B cell (primary cell): Measurements from ENCODE around the gene ATXN7. TPM values are rescaled to one million over a fixed set of nuclear protein-coding genes. Genes with fewer than 3 reads are reported as not detected.

ENCODE experiments used
- ATAC-seq: fragments of 200-7000 bp; cut with Tn5 transposase; one replicate; pipeline ENCODE4 v1.10.0; 2021; ENCODE audit warnings: low read depth, mild to moderate bottlenecking, moderate number of reproducible peaks, moderate library complexity
- CTCF ChIA-PET: fragments of 350-600 bp; sonication (Branson Sonifier 250); formaldehyde crosslinking; loops from one replicate; lab custom pipeline; 2021; ENCODE audit warnings: antibody characterized with exemption, inconsistent platforms; lab: Charles Lee
- POLR2A ChIA-PET: fragments of 350-600 bp; sonication (Branson Sonifier 250); formaldehyde crosslinking; loops from one replicate; lab custom pipeline; 2021; ENCODE audit warnings: antibody characterized with exemption; lab: Charles Lee
- DNase-seq: peaks from one replicate; pipeline ENCODE4 v3.0.0; 2013
- H2AFZ ChIP-seq: 2 replicates; pipeline ENCODE4 v1.6.1; 2012; ENCODE audit warnings: mild to moderate bottlenecking, low read depth, low read length; ENCODE audit not compliant: insufficient read depth, poor library complexity, severe bottlenecking
- H3K27ac ChIP-seq, 2 donors: 1 replicate in 1 of 2; 2 replicates in 1 of 2; pipeline ENCODE4 v1.5.1; 2012 to 2013; ENCODE audit warnings: low read length in 2 of 2, mild to moderate bottlenecking in 2 of 2, moderate library complexity in 1 of 2
- H3K27me3 ChIP-seq, 4 experiments: fragments of 200-600 bp in 1 of 4; sonication (generic) in 1 of 4; replicated peaks in 1 of 4; 1 replicate in 2 of 4; 2 replicates in 2 of 4; pipeline versions ENCODE4 v1.6.1 to v1.7.0; 2013 to 2016; ENCODE audit warnings: low read length in 3 of 4, mild to moderate bottlenecking in 2 of 4, mixed read lengths in 1 of 4, moderate library complexity in 1 of 4; ENCODE audit not compliant: insufficient read depth in 4 of 4, control insufficient read depth in 3 of 4; ENCODE audit errors: control extremely low read depth in 1 of 4
- H3K36me3 ChIP-seq, 2 experiments: replicated peaks in 1 of 2; 1 replicate in 1 of 2; 2 replicates in 1 of 2; pipeline versions ENCODE4 v1.6.1 to v1.7.1; 2013; ENCODE audit warnings: low read length in 1 of 2; ENCODE audit not compliant: insufficient read depth in 2 of 2, control insufficient read depth in 1 of 2; ENCODE audit errors: control extremely low read depth in 1 of 2, extremely low read depth in 1 of 2
- H3K4me1 ChIP-seq, 2 donors: fragments of 200-600 bp in 1 of 2; sonication (generic) in 1 of 2; 1 replicate in 1 of 2; 2 replicates in 1 of 2; pipeline versions ENCODE4 v1.5.1 to v1.6.1; 2013 to 2017; ENCODE audit warnings: low read length in 2 of 2; ENCODE audit not compliant: control insufficient read depth in 2 of 2, insufficient read depth in 2 of 2
- H3K4me2 ChIP-seq: replicated peaks from 2 replicates; pipeline ENCODE3; 2012; ENCODE audit warnings: mild to moderate bottlenecking, low read depth, low read length; ENCODE audit not compliant: poor library complexity, severe bottlenecking
- H3K4me3 ChIP-seq, 5 experiments: fragments of 200-600 bp in 1 of 5; sonication (generic) in 1 of 5; 1 replicate in 3 of 5; 2 replicates in 2 of 5; pipeline versions ENCODE4 v1.5.1 to v1.7.0; 2011 to 2016; ENCODE audit warnings: low read length in 4 of 5, mild to moderate bottlenecking in 4 of 5, low read depth in 2 of 5, control low read depth in 1 of 5, moderate library complexity in 1 of 5; ENCODE audit not compliant: insufficient read depth in 1 of 5; ENCODE audit errors: control extremely low read depth in 1 of 5, extremely low read depth in 1 of 5
- H3K79me2 ChIP-seq: fragments of 200-600 bp; sonication (generic); one replicate; pipeline ENCODE4 v1.6.0; 2016; ENCODE audit warnings: low read length; ENCODE audit not compliant: control insufficient read depth, insufficient read depth
- H3K9ac ChIP-seq: fragments of 200-600 bp; sonication (generic); 2 replicates; pipeline ENCODE4 v1.6.1; 2017; ENCODE audit warnings: mild to moderate bottlenecking, low read length, moderate library complexity
- H3K9me3 ChIP-seq, 3 donors: one replicate each; pipeline versions ENCODE4 v1.6.1 to v1.7.1; 2013; ENCODE audit warnings: low read length in 2 of 3; ENCODE audit not compliant: control insufficient read depth in 2 of 3, insufficient read depth in 1 of 3; ENCODE audit errors: control extremely low read depth in 1 of 3
- H4K20me1 ChIP-seq: 2 replicates; pipeline ENCODE4 v1.6.0; 2012; ENCODE audit warnings: mild to moderate bottlenecking, low read length; ENCODE audit not compliant: insufficient read depth, control insufficient read depth, poor library complexity, severe bottlenecking
- H3K27ac Mint-ChIP-seq: one replicate; pipeline ENCODE4 v1.8.0; 2021; ENCODE audit warnings: mixed read lengths
- H3K27me3 Mint-ChIP-seq: one replicate; pipeline ENCODE4 v1.8.0; 2021; ENCODE audit warnings: mixed read lengths
- H3K4me1 Mint-ChIP-seq: one replicate; pipeline ENCODE4 v1.8.0; 2021; ENCODE audit warnings: mixed read lengths
- H3K4me3 Mint-ChIP-seq: one replicate; pipeline ENCODE4 v1.8.0; 2021; ENCODE audit warnings: mixed read lengths
- H3K9me3 Mint-ChIP-seq: one replicate; pipeline ENCODE4 v1.8.0; 2022; ENCODE audit warnings: mixed read lengths; ENCODE audit not compliant: insufficient read depth
- CTCF ChIP-seq: fragments of 200-600 bp; IDR thresholded peaks from one replicate; pipeline ENCODE4 v1.8.0; 2022; ENCODE audit warnings: antibody characterized with exemption, mild to moderate bottlenecking
- EZH2 ChIP-seq: IDR thresholded peaks from 2 replicates; pipeline ENCODE4 v1.6.1; 2012; ENCODE audit warnings: borderline replicate concordance, low read depth, mild to moderate bottlenecking, moderate library complexity, low read length; ENCODE audit not compliant: insufficient read depth, poor library complexity, severe bottlenecking
- WGBS: methylation state at CpG from one replicate; pipeline ENCODE4 v1.1.5; 2013; ENCODE audit warnings: missing lambda C conversion rate; ENCODE audit not compliant: insufficient coverage; 5-methylcytosine and 5-hydroxymethylcytosine counted together
- intact Hi-C: fragments of 100-400 bp; cut with micrococcal nuclease; formaldehyde crosslinking; loops from one replicate; pipeline ENCODE4 v1.10.0; 2022
- polyA plus RNA-seq: library from polyadenylated mRNA; depleted of rRNA; stranded (reverse); fragments of >200 nt; gene quantifications from 2 replicates; pipeline ENCODE4 v1.2.3, GENCODE V29; 2012
- total RNA-seq, 2 donors: library from RNA; stranded (reverse); fragments of 120-200 nt in 1 of 2; gene quantifications; 1 replicate in 1 of 2; 2 replicates in 1 of 2; pipeline versions ENCODE4 v1.2.3 to v1.2.4, GENCODE V29; 2013 to 2022

Gene ATXN7
- total and polyA plus RNA-seq, 2 donors (not counting 1 experiment from before 2014, with no cell fraction given), result 18.1 to 74.3 TPM

DNA sequence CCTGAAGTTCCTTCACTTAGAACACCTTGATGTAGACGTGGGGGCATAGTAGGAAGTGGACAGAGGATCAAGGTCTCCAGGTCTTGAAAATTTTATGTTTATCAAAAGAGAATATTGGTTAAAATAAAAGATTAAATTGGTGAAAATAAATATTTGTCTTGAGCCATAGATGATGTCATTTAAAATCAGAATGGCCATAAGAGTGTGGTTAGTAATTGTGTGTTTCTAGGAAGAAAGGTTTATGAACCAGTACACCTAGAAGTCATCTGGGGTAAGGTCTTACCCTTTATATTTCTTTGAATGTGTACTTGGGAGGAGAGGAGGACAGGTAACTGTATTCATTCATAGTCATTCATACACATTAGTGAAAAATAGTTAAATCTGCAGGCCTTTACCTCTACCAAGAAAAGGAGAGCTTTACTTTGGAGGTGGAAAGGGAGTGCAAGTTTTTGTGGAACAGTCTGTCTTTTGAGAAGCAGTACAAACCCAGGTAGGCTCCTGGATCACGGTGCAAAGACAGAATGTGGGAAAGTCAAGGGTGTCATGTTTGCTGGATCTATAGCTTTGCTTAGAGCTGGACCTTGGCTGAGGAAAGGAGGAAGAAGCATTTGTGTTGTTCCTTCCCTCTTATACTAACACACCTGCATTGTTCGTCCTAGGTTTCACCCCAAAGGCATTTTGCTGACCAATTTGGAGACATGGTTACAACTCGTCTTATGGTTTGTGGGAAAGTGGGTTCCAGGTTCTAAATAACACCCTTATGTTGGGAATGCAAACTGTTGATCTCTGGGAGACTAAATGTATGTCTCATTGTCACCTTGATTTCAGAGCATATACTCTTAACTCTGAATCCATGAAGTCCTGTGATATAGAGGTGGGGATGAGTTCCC, 42.3 kb downstream of the ATXN7 start:
- H3K79me2 ChIP-seq, result peaks cover 30% of the 10 kb centered on the region

More for the DNA sequence above, 42.3 kb downstream of the ATXN7 start:
- Mint-ChIP-seq H3K27me3 (no peaks in the 10 kb centered on the region), H3K4me3 (no peak overlapping the region), H3K4me1 (peaks cover 7% of the 10 kb centered on the region), H3K27ac (no peak overlapping the region), H3K9me3 (no peaks in the 10 kb centered on the region)
- TF ChIP-seq CTCF (no peak), EZH2 (no peak)
- ChIA-PET POLR2A (no interaction called here), CTCF (interaction anchor here (0.6 to 1.7 kb wide), 3 partner anchors 16 to 578 kb away, joined by 3 to 5 read pairs (median 3); no protein-coding TSS in a partner anchor)
- DNase-seq (no peak), ATAC-seq (no peak)
- peaks cover 8% of the 10 kb centered on the region for H4K20me1 ChIP-seq
- H2AFZ ChIP-seq, result no peak overlapping the region
- H3K27ac ChIP-seq, result no peak overlapping the region
- intact Hi-C loops, result no loop called here
- peaks cover 3 to 4% of the 10 kb centered on the region in 2 donors for H3K4me1 ChIP-seq
- peaks cover 0 to 2% (median 0%) of the 10 kb centered on the region in 3 donors for H3K9me3 ChIP-seq
- H3K4me3 ChIP-seq, result no peak overlapping the region
- no peak overlapping the region for H3K9ac ChIP-seq
- H3K4me2 ChIP-seq, result no peak overlapping the region
- no peaks in the 10 kb centered on the region for H3K27me3 ChIP-seq
- peaks cover 0 to 14% of the 10 kb centered on the region in 2 experiments for H3K36me3 ChIP-seq
- WGBS, result no CpG with 5 or more reads among the region's 4 CpGs
